Posterior cingulate gyrus (tissue), 11 donors: ENCODE measurements around the gene TIFAB.

Experiments
- DNase-seq, 10 donors: peaks; one replicate each; pipeline versions ENCODE4 v3.0.0 to v3.0.0-alpha.2; 2020 to 2021; ENCODE audit warnings: mixed read lengths in 3 of 10
- intact Hi-C: fragments of 100-400 bp; cut with DNase I; formaldehyde crosslinking; loops from one replicate; pipeline ENCODE4 v1.15.1; 2023

Gene TIFAB

GRCh38 chr5:135461481-135462151, 9.5 kb upstream of the TIFAB start:
- DNase-seq: peak in 3 of 10 donors; percentile 18 to 67 (median 29)
- intact Hi-C loops: no loop called here

GRCh38 chr5:135460246-135461033, 8.3 kb upstream of the TIFAB start:
- intact Hi-C loops: no loop called here
- peak in 3 of 10 donors; percentile 27 to 69 (median 58) for DNase-seq

GRCh38 chr5:135458921-135459331, 6.8 kb upstream of the TIFAB start:
- intact Hi-C loops: no loop called here
- peak in 3 of 10 donors; percentile 54 to 84 (median 70) for DNase-seq

- peak in 3 of 10 donors; percentile 26 to 72 (median 46) for DNase-seq
- intact Hi-C loops: no loop called here
These were observed 6.2 kb upstream of the TIFAB start for GRCh38 chr5:135458356-135458755.

GRCh38 chr5:135457424-135458071, 5.4 kb upstream of the TIFAB start:
- peak in 6 of 10 donors; percentile 51 to 88 (median 70) for DNase-seq
- intact Hi-C loops: no loop called here

- intact Hi-C loops: no loop called here
- peak in 1 of 10 donors; percentile 88 for DNase-seq
These were observed 4.3 kb upstream of the TIFAB start for GRCh38 chr5:135456238-135457099.

GRCh38 chr5:135455876-135456237, 3.7 kb upstream of the TIFAB start:
- intact Hi-C loops: no loop called here
- peak in 1 of 10 donors; percentile 47 for DNase-seq

- peak in 1 of 10 donors; percentile 57 for DNase-seq
- intact Hi-C loops: no loop called here
These were observed 2.8 kb upstream of the TIFAB start for GRCh38 chr5:135454946-135455345.

GRCh38 chr5:135453613-135454012, 1.5 kb upstream of the TIFAB start:
- no peak for DNase-seq
- intact Hi-C loops: no loop called here

- intact Hi-C loops: no loop called here
- peak in 1 of 10 donors; percentile 40 for DNase-seq
These were observed 400 bp downstream of the TIFAB start for GRCh38 chr5:135451581-135452320.

GRCh38 chr5:135450952-135451351, 1.2 kb downstream of the TIFAB start:
- intact Hi-C loops: no loop called here

GRCh38 chr5:135450336-135450735, 1.8 kb downstream of the TIFAB start:
- intact Hi-C loops: no loop called here
- DNase-seq: peak in 1 of 10 donors; percentile 48

More at GRCh38 chr5:135450952-135451351, 1.2 kb downstream of the TIFAB start:
- no peak for DNase-seq

GRCh38 chr5:135449644-135450043, 2.5 kb downstream of the TIFAB start:
- peak in 1 of 10 donors; percentile 73 for DNase-seq
- intact Hi-C loops: no loop called here

GRCh38 chr5:135448791-135449507, 3.2 kb downstream of the TIFAB start:
- intact Hi-C loops: no loop called here
- DNase-seq: peak in 1 of 10 donors; percentile 39

- peak in 1 of 10 donors; percentile 16 for DNase-seq
- intact Hi-C loops: no loop called here
These were observed 3.9 kb downstream of the TIFAB start for GRCh38 chr5:135448071-135448739.

GRCh38 chr5:135447298-135447929, 4.7 kb downstream of the TIFAB start, which contains the start of gene DCANP1:
DCANP1 (minus strand) TSS chr5:135447348; CDS start chr5:135447108, 240 bp downstream.
- intact Hi-C loops: no loop called here
- no peak for DNase-seq

- intact Hi-C loops: no loop called here
- peak in 1 of 10 donors; percentile 62 for DNase-seq
These were observed 5.5 kb downstream of the TIFAB start for GRCh38 chr5:135446615-135447014.

GRCh38 chr5:135446206-135446605, 5.9 kb downstream of the TIFAB start:
- intact Hi-C loops: no loop called here
- peak in 1 of 10 donors; percentile 34 for DNase-seq
